Mesothelial cell of epicardium (in vitro differentiated cells): ENCODE data around the gene TCHP. TPM values are rescaled to one million over a fixed set of nuclear protein-coding genes. Genes with fewer than 3 reads are reported as not detected.
A peak's percentile ranks its signal among the peaks of the same experiment; 100 is the strongest.
"Not testable (repeated sequence)": the region's sequence is repeated elsewhere in the genome, so short reads cannot be mapped to it uniquely, and the experiment has no call there.

ENCODE experiments used
- DNase-seq, 2 experiments: peaks; one replicate each; pipeline ENCODE4 v3.0.0; 2021; ENCODE audit warnings: low spot score in 2 of 2; ENCODE audit not compliant: unreplicated experiment in 2 of 2
- H3K27ac Mint-ChIP-seq: 2 replicates; pipeline ENCODE4 v1.8.0; 2021; ENCODE audit warnings: mixed read lengths
- H3K27me3 Mint-ChIP-seq: 2 replicates; pipeline ENCODE4 v1.8.0; 2021; ENCODE audit warnings: low read depth, mixed read lengths
- H3K36me3 Mint-ChIP-seq: 2 replicates; pipeline ENCODE4 v1.8.0; 2021; ENCODE audit warnings: mixed read lengths
- H3K4me1 Mint-ChIP-seq: 2 replicates; pipeline ENCODE4 v1.8.0; 2021; ENCODE audit warnings: mixed read lengths
- H3K4me3 Mint-ChIP-seq: 2 replicates; pipeline ENCODE4 v1.8.0; 2021; ENCODE audit warnings: mild to moderate bottlenecking, moderate library complexity, mixed read lengths
- H3K9me3 Mint-ChIP-seq: 2 replicates; pipeline ENCODE4 v1.8.0; 2021; ENCODE audit warnings: mixed read lengths
- CTCF ChIP-seq: fragments of 200-600 bp; sonication (generic); IDR thresholded peaks from one replicate; pipeline ENCODE4 v1.5.0; 2021; ENCODE audit warnings: antibody characterized with exemption; ENCODE audit not compliant: unreplicated experiment
- total RNA-seq: library from RNA; stranded (reverse); gene quantifications from 3 replicates; pipeline ENCODE4 v1.2.1, GENCODE V29; 2021

TCHP gene
- total RNA-seq, 1 donor from 2014 or later = 18.0 TPM

- Mint-ChIP-seq H3K27ac (no peak overlapping the region), H3K36me3 (peaks cover 4% of the 10 kb centered on the region), H3K4me1 (peaks cover 18% of the 10 kb centered on the region), H3K27me3 (no peaks in the 10 kb centered on the region), H3K4me3 (no peak overlapping the region), H3K9me3 (no peaks in the 10 kb centered on the region)
- DNase-seq = no peak
- TF ChIP-seq CTCF = no peak
These were observed 38.3 kb upstream of the TCHP start for GRCh38 chr12:109861689-109862314.

- peaks cover 18% of the 10 kb centered on the region for H3K4me1 Mint-ChIP-seq
- not testable (repeated sequence) for H3K27me3 Mint-ChIP-seq, H3K27ac Mint-ChIP-seq
These were observed 37.6 kb upstream of the TCHP start for GRCh38 chr12:109862491-109862890.

GRCh38 chr12:109863847-109864712 lies 36.0 kb upstream of the TCHP start:
- DNase-seq = no peak
- Mint-ChIP-seq H3K36me3 (no peaks in the 10 kb centered on the region), H3K4me1 (peaks cover 20% of the 10 kb centered on the region), H3K27ac (peak overlapping the region; percentile 76), H3K9me3 (no peaks in the 10 kb centered on the region), H3K4me3 (no peak overlapping the region), H3K27me3 (no peaks in the 10 kb centered on the region)
- no peak for TF ChIP-seq CTCF

More at GRCh38 chr12:109862491-109862890, 37.6 kb upstream of the TCHP start:
- H3K4me3 Mint-ChIP-seq, DNase-seq, H3K9me3 Mint-ChIP-seq, H3K36me3 Mint-ChIP-seq: not testable (repeated sequence)

GRCh38 chr12:109864916-109865315 lies 35.2 kb upstream of the TCHP start:
- no peak for TF ChIP-seq CTCF
- Mint-ChIP-seq H3K9me3 (no peaks in the 10 kb centered on the region), H3K27me3 (no peaks in the 10 kb centered on the region), H3K4me3 (no peak overlapping the region), H3K4me1 (peaks cover 20% of the 10 kb centered on the region), H3K36me3 (no peaks in the 10 kb centered on the region), H3K27ac (peak overlapping the region; percentile 87)
- no peak for DNase-seq

GRCh38 chr12:109868182-109869051 lies 31.7 kb upstream of the TCHP start:
- TF ChIP-seq CTCF = no peak
- DNase-seq = no peak
- H3K4me3 Mint-ChIP-seq = no peak overlapping the region
- peak overlapping the region; percentile 2 for H3K27ac Mint-ChIP-seq
- no peaks in the 10 kb centered on the region for H3K27me3 Mint-ChIP-seq
- H3K9me3 Mint-ChIP-seq = no peaks in the 10 kb centered on the region
- H3K36me3 Mint-ChIP-seq = no peaks in the 10 kb centered on the region
- H3K4me1 Mint-ChIP-seq = peaks cover 23% of the 10 kb centered on the region
